ENCODE measurements around the gene SH3YL1.

GRCh38 chr2:283996-284794 is 20.4 kb upstream of the SH3YL1 start:
- TF ChIP-seq POLR2AphosphoS5 (IDR thresholded peaks at IDR 0.05; ENCODE audit: borderline replicate concordance, low read depth, low read length) (no peak), EZH2 (IDR thresholded peaks at IDR 0.05) (no peak), FOXP2 (optimal IDR thresholded peaks at IDR 0.05; ENCODE audit: control extremely low read depth, extremely low read length, insufficient read depth) (no peak)
